Tibial nerve (tissue), 4 donors: ENCODE results near the gene ARID5B. TPM values are rescaled to one million over a fixed set of nuclear protein-coding genes. Genes with fewer than 3 reads are reported as not detected.

Experiments
- DNase-seq, 2 donors: peaks; one replicate each; pipeline ENCODE4 v3.0.0-alpha.2; 2019; ENCODE audit warnings: low spot score in 2 of 2
- H3K27ac ChIP-seq, 4 donors: fragments of 200-600 bp; sonication (generic) in 3 of 4; one replicate each; pipeline ENCODE4 v1.5.1; 2017 to 2019; ENCODE audit warnings: mild to moderate bottlenecking in 1 of 4
- H3K27me3 ChIP-seq, 2 donors: fragments of 200-600 bp; sonication (generic) in 1 of 2; one replicate each; pipeline versions ENCODE4 v1.5.1 to v1.6.0; 2017 to 2019
- H3K36me3 ChIP-seq, 3 donors: fragments of 200-600 bp; sonication (generic); one replicate each; pipeline ENCODE4 v1.5.1; 2018 to 2019
- H3K4me1 ChIP-seq, 4 donors: fragments of 200-600 bp; sonication (generic) in 3 of 4; one replicate each; pipeline ENCODE4 v1.5.1; 2017 to 2019
- H3K4me3 ChIP-seq, 4 donors: fragments of 200-600 bp; sonication (generic) in 3 of 4; one replicate each; pipeline ENCODE4 v1.5.1; 2017 to 2019; ENCODE audit warnings: mild to moderate bottlenecking in 1 of 4, moderate library complexity in 1 of 4
- H3K9me3 ChIP-seq, 4 donors: fragments of 200-600 bp; sonication (generic) in 3 of 4; one replicate each; pipeline ENCODE4 v1.5.1; 2017 to 2019
- CTCF ChIP-seq, 5 experiments: fragments of 200-600 bp in 3 of 5; fragments of 450-650 bp in 2 of 5; sonication (generic) in 3 of 5; IDR thresholded peaks; one replicate each; pipeline ENCODE4 v1.5.1; 2016 to 2019; ENCODE audit warnings: antibody characterized with exemption in 5 of 5, mild to moderate bottlenecking in 3 of 5, moderate library complexity in 2 of 5
- EP300 ChIP-seq, 2 donors: sonication (generic); formaldehyde crosslinking; IDR thresholded peaks; one replicate each; pipeline ENCODE4 v1.6.1; 2017; ENCODE audit warnings: antibody characterized with exemption in 2 of 2, mild to moderate bottlenecking in 1 of 2
- POLR2A ChIP-seq, 2 donors: fragments of 450-650 bp; IDR thresholded peaks; one replicate each; pipeline ENCODE4 v1.6.1; 2017; ENCODE audit warnings: antibody characterized with exemption in 2 of 2, mild to moderate bottlenecking in 2 of 2, moderate library complexity in 2 of 2
- WGBS, 2 donors: methylation state at CpG; one replicate each; pipeline ENCODE4 v1.1.5; 2018; 5-methylcytosine and 5-hydroxymethylcytosine counted together
- total RNA-seq, 4 donors: library from RNA; depleted of rRNA; stranded (reverse); fragments of >200 nt; gene quantifications; one replicate each; pipeline ENCODE4 v1.1.0, GENCODE V29; 2016

ARID5B gene
- total RNA-seq, 4 donors from 2014 or later, result 47.4 to 82.2 (median 62.6) TPM

DNA sequence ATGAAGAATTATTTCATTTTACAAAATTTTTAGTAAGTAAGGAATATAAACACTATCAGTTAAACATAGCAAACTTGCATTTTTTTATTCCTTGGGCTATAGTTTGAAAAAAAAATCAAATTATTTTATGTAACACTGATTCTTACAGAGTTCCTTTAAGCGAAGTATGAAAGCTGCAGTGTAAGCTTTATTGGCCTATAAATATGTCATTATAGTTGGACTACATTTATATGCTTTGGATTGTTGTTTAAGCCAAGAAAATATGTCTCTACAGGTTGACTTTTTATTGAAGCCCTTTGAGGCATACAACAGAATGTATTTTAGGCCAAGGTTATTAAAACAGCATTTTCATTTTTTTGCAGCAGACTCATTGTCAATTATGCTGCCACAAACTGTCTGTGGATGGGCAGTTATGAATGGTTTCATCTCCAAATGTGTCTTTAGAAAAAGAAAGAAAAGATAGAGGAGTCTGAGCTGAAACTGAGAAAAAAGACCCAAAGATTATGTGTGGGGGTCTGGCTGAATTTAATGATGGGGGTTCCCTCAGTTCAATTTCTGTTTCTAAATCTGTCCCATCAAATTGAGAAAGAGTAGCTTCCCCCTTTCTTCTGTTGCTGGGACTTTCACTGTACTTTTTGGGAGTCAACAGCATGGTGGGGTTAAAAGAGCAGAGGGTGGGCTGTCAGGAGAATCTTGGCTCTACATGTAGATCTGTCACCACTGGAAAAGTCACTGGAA, 43.1 kb downstream of the ARID5B start:
- Histone ChIP-seq H3K36me3 (peaks cover 0 to 14% (median 0%) of the 10 kb centered on the region in 3 donors), H3K9me3 (no peaks in the 10 kb centered on the region), H3K4me1 (peaks cover 0 to 53% (median 33%) of the 10 kb centered on the region in 4 donors), H3K27me3 (no peaks in the 10 kb centered on the region), H3K4me3 (no peak overlapping the region), H3K27ac (peak overlapping the region in 2 of 4 donors; percentile 90)
- no peak for TF ChIP-seq CTCF (IDR thresholded peaks at IDR 0.05)
- no peak for TF ChIP-seq POLR2A (IDR thresholded peaks at IDR 0.05)
- TF ChIP-seq EP300 (IDR thresholded peaks at IDR 0.05), result no peak
- DNase-seq, result no peak
- 67 to 71% methylated on average over 1 of the region's 1 CpG for WGBS, 2 donors

- Histone ChIP-seq H3K36me3 (peaks cover 0 to 15% (median 0%) of the 10 kb centered on the region in 3 donors), H3K4me1 (peaks cover 0 to 10% (median 3%) of the 10 kb centered on the region in 4 donors), H3K9me3 (no peaks in the 10 kb centered on the region), H3K27ac (no peak overlapping the region), H3K4me3 (no peak overlapping the region), H3K27me3 (no peaks in the 10 kb centered on the region)
- no peak for TF ChIP-seq EP300 (IDR thresholded peaks at IDR 0.05)
- no peak for TF ChIP-seq POLR2A (IDR thresholded peaks at IDR 0.05)
- TF ChIP-seq CTCF (IDR thresholded peaks at IDR 0.05), result no peak
- no peak for DNase-seq
- 94 to 95% methylated on average over 2 of the region's 2 CpGs for WGBS, 2 donors
These were observed 48.2 kb downstream of the ARID5B start for GRCh38 chr10:61949687-61950086.

GRCh38 chr10:61950449-61951143, 49.1 kb downstream of the ARID5B start:
- H3K4me1 ChIP-seq, result peaks cover 0 to under 1% (median 0%) of the 10 kb centered on the region in 4 donors
- WGBS, 2 donors, result 84 to 86% methylated on average over 2 of the region's 2 CpGs
- TF ChIP-seq POLR2A (IDR thresholded peaks at IDR 0.05) (no peak), CTCF (IDR thresholded peaks at IDR 0.05) (no peak), EP300 (IDR thresholded peaks at IDR 0.05) (no peak)
- no peak overlapping the region for H3K27ac ChIP-seq
- no peaks in the 10 kb centered on the region for H3K9me3 ChIP-seq
- H3K36me3 ChIP-seq, result peaks cover 0 to 15% (median 0%) of the 10 kb centered on the region in 3 donors
- no peak overlapping the region for H3K4me3 ChIP-seq
- DNase-seq, result no peak
- no peaks in the 10 kb centered on the region for H3K27me3 ChIP-seq

DNA sequence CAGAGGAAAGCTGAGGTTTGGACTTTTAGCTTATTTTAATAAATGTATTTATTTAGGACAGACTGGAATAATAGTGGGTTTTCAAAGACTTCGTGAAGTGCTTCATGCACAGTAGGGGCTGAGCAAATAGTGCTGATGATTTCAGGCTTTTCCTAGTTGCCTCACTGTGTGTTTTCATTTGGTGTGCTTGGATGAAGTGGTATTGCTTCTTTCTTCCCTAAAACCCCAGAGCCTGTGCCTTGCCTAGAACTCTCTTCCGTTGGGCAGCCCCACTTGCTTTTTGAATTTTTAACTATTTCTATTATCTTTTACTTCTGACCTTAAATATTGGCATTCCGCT, 49.6 kb downstream of the ARID5B start:
- H3K27me3 ChIP-seq, result no peaks in the 10 kb centered on the region
- TF ChIP-seq CTCF (IDR thresholded peaks at IDR 0.05), result no peak
- no peak for TF ChIP-seq EP300 (IDR thresholded peaks at IDR 0.05)
- no peak for TF ChIP-seq POLR2A (IDR thresholded peaks at IDR 0.05)
- H3K27ac ChIP-seq, result no peak overlapping the region
- WGBS, 2 donors, result 75% methylated on average over 3 of the region's 3 CpGs
- no peak overlapping the region for H3K4me3 ChIP-seq
- DNase-seq, result no peak
- H3K36me3 ChIP-seq, result peaks cover 0 to 15% (median 0%) of the 10 kb centered on the region in 3 donors
- H3K4me1 ChIP-seq, result no peaks in the 10 kb centered on the region
- no peaks in the 10 kb centered on the region for H3K9me3 ChIP-seq

GRCh38 chr10:61952028-61952674, 50.7 kb downstream of the ARID5B start:
- H3K4me1 ChIP-seq, result no peaks in the 10 kb centered on the region

More at GRCh38 chr10:61952028-61952674, 50.7 kb downstream of the ARID5B start:
- DNase-seq, result no peak
- peaks cover 0 to 15% (median 0%) of the 10 kb centered on the region in 3 donors for H3K36me3 ChIP-seq
- no peaks in the 10 kb centered on the region for H3K27me3 ChIP-seq
- no peak overlapping the region for H3K4me3 ChIP-seq
- no peak for TF ChIP-seq CTCF (IDR thresholded peaks at IDR 0.05)
- TF ChIP-seq EP300 (IDR thresholded peaks at IDR 0.05), result no peak
- TF ChIP-seq POLR2A (IDR thresholded peaks at IDR 0.05), result no peak
- no peak overlapping the region for H3K27ac ChIP-seq
- H3K9me3 ChIP-seq, result no peaks in the 10 kb centered on the region
- WGBS, 2 donors, result 88% methylated on average over 5 of the region's 5 CpGs
